ENCODE results near the gene MSX1. TPM values are rescaled to one million over a fixed set of nuclear protein-coding genes. Genes with fewer than 3 reads are reported as not detected.

Gene MSX1
- total and polyA plus RNA-seq, 2 of the 8 experiments (the other 6 are each of a cell fraction or from before 2014, with no cell fraction given): 0.47 TPM; not detected in 1

DNA sequence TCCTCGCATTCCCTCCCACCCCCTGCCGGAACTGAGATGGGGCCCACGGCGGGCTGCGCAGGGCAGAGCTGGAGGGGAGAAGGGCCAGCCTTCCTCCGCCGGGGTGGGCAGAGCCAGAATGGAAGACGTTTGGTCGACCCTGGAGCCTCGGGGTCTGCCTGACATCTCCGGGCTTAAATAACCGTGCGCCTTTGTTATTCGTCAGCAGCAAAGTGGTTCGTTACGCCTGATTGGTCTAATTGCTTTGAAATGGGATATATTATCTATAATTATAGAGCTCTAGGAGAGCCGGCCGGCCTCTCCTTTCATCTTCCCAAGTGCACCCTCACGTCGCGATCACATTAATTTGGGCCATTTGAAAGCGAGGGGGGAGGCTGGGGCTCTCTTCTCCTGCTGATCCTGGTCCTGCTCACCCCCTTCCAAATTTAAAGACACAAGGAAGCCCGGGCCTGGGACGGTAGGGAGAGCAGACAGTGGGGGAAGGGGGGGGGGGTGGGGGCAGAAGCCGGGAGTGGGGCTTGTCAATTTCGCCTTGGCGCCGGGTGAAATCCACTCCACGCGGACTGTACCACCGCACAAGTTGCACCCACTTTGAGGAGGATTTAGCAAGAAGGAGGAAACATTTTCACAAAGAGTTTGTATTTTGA, 4.7 kb upstream of the MSX1 start (continued):
- TF ChIP-seq, protein P1, sequence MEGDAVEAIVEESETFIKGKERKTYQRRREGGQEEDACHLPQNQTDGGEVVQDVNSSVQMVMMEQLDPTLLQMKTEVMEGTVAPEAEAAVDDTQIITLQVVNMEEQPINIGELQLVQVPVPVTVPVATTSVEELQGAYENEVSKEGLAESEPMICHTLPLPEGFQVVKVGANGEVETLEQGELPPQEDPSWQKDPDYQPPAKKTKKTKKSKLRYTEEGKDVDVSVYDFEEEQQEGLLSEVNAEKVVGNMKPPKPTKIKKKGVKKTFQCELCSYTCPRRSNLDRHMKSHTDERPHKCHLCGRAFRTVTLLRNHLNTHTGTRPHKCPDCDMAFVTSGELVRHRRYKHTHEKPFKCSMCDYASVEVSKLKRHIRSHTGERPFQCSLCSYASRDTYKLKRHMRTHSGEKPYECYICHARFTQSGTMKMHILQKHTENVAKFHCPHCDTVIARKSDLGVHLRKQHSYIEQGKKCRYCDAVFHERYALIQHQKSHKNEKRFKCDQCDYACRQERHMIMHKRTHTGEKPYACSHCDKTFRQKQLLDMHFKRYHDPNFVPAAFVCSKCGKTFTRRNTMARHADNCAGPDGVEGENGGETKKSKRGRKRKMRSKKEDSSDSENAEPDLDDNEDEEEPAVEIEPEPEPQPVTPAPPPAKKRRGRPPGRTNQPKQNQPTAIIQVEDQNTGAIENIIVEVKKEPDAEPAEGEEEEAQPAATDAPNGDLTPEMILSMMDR (IDR thresholded peaks at IDR 0.05; ENCODE audit: control extremely low read depth in 1 of 3, insufficient read depth in 1 of 3, low read depth in 1 of 3, low read length in 3 of 3): no peak
- 0 out of 2 replicates have a peak, but pooled peaks have one; percentile 66 for TF ChIP-seq CBX8 (IDR thresholded peaks at IDR 0.05; ENCODE audit: borderline replicate concordance, low read depth, low read length)
- TF ChIP-seq, protein P2, sequence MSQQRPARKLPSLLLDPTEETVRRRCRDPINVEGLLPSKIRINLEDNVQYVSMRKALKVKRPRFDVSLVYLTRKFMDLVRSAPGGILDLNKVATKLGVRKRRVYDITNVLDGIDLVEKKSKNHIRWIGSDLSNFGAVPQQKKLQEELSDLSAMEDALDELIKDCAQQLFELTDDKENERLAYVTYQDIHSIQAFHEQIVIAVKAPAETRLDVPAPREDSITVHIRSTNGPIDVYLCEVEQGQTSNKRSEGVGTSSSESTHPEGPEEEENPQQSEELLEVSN (IDR thresholded peaks at IDR 0.05): no peak
- TF ChIP-seq MAFK (IDR thresholded peaks at IDR 0.05; ENCODE audit: low read depth, low read length): no peak
